ENCODE data around the gene ADAM12. TPM values are rescaled to one million over a fixed set of nuclear protein-coding genes. Genes with fewer than 3 reads are reported as not detected.

The ADAM12 gene
- total and polyA plus RNA-seq, 7 donors, result 0.01 to 3.3 (median 0.24) TPM; not detected in 2

- no peak for DNase-seq
- no peak overlapping the region for H3K4me3 ChIP-seq
- no peaks in the 10 kb centered on the region for H3K36me3 ChIP-seq (ENCODE audit: insufficient read depth in 1 of 2, low read depth in 1 of 2)
- no peaks in the 10 kb centered on the region for H3K27me3 ChIP-seq (ENCODE audit: insufficient read depth in 3 of 3, low read length in 2 of 3)
- no peak for TF ChIP-seq CTCF (IDR thresholded peaks at IDR 0.05)
- intact Hi-C loops (cut with DNase I), result loop anchor here (2.0 to 10.0 kb wide), 4 partner anchors 402 to 1879 kb away; partner anchors contain the start of gene ADAM12 (in 1 of the 2)
- H3K4me1 ChIP-seq, result no peaks in the 10 kb centered on the region
- H3K9me3 ChIP-seq, result no peaks in the 10 kb centered on the region
- 66 to 80% (median 71%) methylated on average over 5 of the region's 5 CpGs for WGBS, 3 donors
- no peak overlapping the region for H3K27ac ChIP-seq
- no peak for ATAC-seq
Observed at GRCh38 chr10:125985557-125986240, 402.6 kb downstream of the ADAM12 start.

GRCh38 chr10:125984865-125985495, 403.3 kb downstream of the ADAM12 start:
- H3K27ac ChIP-seq, result no peak overlapping the region
- intact Hi-C loops (cut with DNase I), result loop anchor here (2.0 to 10.0 kb wide), 6 partner anchors 402 to 1880 kb away; partner anchors contain the start of gene ADAM12 (in 1 of the 2)
- H3K4me3 ChIP-seq, result no peak overlapping the region
- 85 to 92% (median 91%) methylated on average over 6 of the region's 6 CpGs for WGBS, 3 donors
- no peaks in the 10 kb centered on the region for H3K4me1 ChIP-seq
- no peak for TF ChIP-seq CTCF (IDR thresholded peaks at IDR 0.05)
- no peaks in the 10 kb centered on the region for H3K36me3 ChIP-seq (ENCODE audit: insufficient read depth in 1 of 2, low read depth in 1 of 2)
- ATAC-seq (no peak), DNase-seq (no peak)
- H3K9me3 ChIP-seq, result no peaks in the 10 kb centered on the region
- no peaks in the 10 kb centered on the region for H3K27me3 ChIP-seq (ENCODE audit: insufficient read depth in 3 of 3, low read length in 2 of 3)

- intact Hi-C loops (cut with DNase I), result loop anchor here (2.0 to 10.0 kb wide), 5 partner anchors 518 to 1880 kb away; no protein-coding TSS in a partner anchor
- H3K27ac ChIP-seq, result no peak overlapping the region
- DNase-seq, result no peak
- no peak overlapping the region for H3K4me3 ChIP-seq
- H3K4me1 ChIP-seq, result no peaks in the 10 kb centered on the region
- no peaks in the 10 kb centered on the region for H3K36me3 ChIP-seq (ENCODE audit: insufficient read depth in 1 of 2, low read depth in 1 of 2)
- no peak for ATAC-seq
- H3K9me3 ChIP-seq, result no peaks in the 10 kb centered on the region
- WGBS, 3 donors, result 76 to 88% (median 79%) methylated on average over 4 of the region's 4 CpGs
- no peaks in the 10 kb centered on the region for H3K27me3 ChIP-seq (ENCODE audit: insufficient read depth in 3 of 3, low read length in 2 of 3)
- no peak for TF ChIP-seq CTCF (IDR thresholded peaks at IDR 0.05)
Observed at GRCh38 chr10:125984346-125984745, 403.9 kb downstream of the ADAM12 start.

- DNase-seq (no peak), ATAC-seq (no peak)
- H3K27me3 ChIP-seq (ENCODE audit: insufficient read depth in 3 of 3, low read length in 2 of 3), result no peaks in the 10 kb centered on the region
- intact Hi-C loops (cut with DNase I), result loop anchor here (2.0 to 10.0 kb wide), 5 partner anchors 519 to 1881 kb away; no protein-coding TSS in a partner anchor
- H3K4me1 ChIP-seq, result no peaks in the 10 kb centered on the region
- H3K36me3 ChIP-seq (ENCODE audit: insufficient read depth in 1 of 2, low read depth in 1 of 2), result no peaks in the 10 kb centered on the region
- no peaks in the 10 kb centered on the region for H3K9me3 ChIP-seq
- TF ChIP-seq CTCF (IDR thresholded peaks at IDR 0.05), result no peak
- WGBS, 3 donors, result 93 to 96% (median 96%) methylated on average over 5 of the region's 5 CpGs
- no peak overlapping the region for H3K4me3 ChIP-seq
- H3K27ac ChIP-seq, result no peak overlapping the region
Observed at GRCh38 chr10:125983656-125984055, 404.6 kb downstream of the ADAM12 start.
